ENCODE measurements around the gene ZNF174.

DNA sequence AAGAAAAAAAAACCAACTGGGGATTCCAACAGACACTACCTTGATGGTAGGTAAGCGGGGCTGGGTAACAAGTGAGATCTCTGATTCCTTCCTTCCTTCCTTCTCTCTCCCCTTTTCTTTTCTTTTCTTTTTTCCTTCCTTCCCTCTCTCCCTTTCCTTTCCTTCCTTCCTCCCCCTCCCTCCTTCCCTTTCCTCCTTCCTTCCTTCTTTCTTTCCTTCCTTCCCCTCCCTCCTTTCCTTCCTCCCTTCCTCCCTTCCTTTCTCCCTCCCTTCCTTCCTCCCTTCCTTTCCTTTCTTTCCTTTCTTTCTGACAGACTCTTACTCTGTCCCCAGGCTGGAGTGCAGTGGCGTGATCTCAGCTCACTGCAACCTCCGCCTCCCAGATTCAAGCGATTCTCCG is 25.3 kb upstream of the ZNF174 start:
- TF ChIP-seq, protein P1, sequence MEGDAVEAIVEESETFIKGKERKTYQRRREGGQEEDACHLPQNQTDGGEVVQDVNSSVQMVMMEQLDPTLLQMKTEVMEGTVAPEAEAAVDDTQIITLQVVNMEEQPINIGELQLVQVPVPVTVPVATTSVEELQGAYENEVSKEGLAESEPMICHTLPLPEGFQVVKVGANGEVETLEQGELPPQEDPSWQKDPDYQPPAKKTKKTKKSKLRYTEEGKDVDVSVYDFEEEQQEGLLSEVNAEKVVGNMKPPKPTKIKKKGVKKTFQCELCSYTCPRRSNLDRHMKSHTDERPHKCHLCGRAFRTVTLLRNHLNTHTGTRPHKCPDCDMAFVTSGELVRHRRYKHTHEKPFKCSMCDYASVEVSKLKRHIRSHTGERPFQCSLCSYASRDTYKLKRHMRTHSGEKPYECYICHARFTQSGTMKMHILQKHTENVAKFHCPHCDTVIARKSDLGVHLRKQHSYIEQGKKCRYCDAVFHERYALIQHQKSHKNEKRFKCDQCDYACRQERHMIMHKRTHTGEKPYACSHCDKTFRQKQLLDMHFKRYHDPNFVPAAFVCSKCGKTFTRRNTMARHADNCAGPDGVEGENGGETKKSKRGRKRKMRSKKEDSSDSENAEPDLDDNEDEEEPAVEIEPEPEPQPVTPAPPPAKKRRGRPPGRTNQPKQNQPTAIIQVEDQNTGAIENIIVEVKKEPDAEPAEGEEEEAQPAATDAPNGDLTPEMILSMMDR (conservative IDR thresholded peaks at IDR 0.05; ENCODE audit: low read depth, low read length), result no peak
- no peak for TF ChIP-seq EZH2 (IDR thresholded peaks at IDR 0.05; ENCODE audit: low read length, unreplicated experiment)

Data from PC-3 (cell line).